ENCODE results near the gene ANO1. TPM values are rescaled to one million over a fixed set of nuclear protein-coding genes. Genes with fewer than 3 reads are reported as not detected.

ANO1 gene
- total and polyA plus RNA-seq, 2 of the 8 experiments (the other 6 are each of a cell fraction or from before 2014, with no cell fraction given) = 4.7 to 5.0 TPM

- WGBS, 2 experiments (ENCODE audit: extremely low coverage in 1 of 2, insufficient coverage in 1 of 2, insufficient read length in 1 of 2, insufficient replicate concordance in 2 of 2, low coverage in 1 of 2, low lambda C conversion rate in 2 of 2, missing lambda C conversion rate in 1 of 2) = 84% methylated on average over 14 of the region's 14 CpGs; no CpG with 5 or more reads in 1 of the 2 experiments
- no peak overlapping the region for H3K23ac ChIP-seq (ENCODE audit: insufficient read length)
- H4K8ac ChIP-seq (ENCODE audit: extremely low read depth, insufficient read depth, low read length) = no peak overlapping the region; the same call in 1 of the 2 replicates
- H3K18ac ChIP-seq (ENCODE audit: extremely low read depth, low read length) = no peak overlapping the region
- FAIRE-seq = no peak
- no peak overlapping the region for H4K91ac ChIP-seq (replicated peaks; ENCODE audit: insufficient read length, low read length)
- H3K4me1 ChIP-seq (replicated peaks in 1 of 4; ENCODE audit: control insufficient read depth in 3 of 4, insufficient read depth in 4 of 4, low read length in 3 of 4) = peaks cover 0 to 25% (median 8%) of the 10 kb centered on the region in 4 experiments; a peak in 5 of 7 replicates
- no peak overlapping the region for H3K4ac ChIP-seq (replicated peaks; ENCODE audit: insufficient read length, low read depth, low read length)
- H2BK20ac ChIP-seq (ENCODE audit: low read length) = no peak overlapping the region
- no peaks in the 10 kb centered on the region for H4K20me1 ChIP-seq (replicated peaks in 1 of 2; ENCODE audit: control insufficient read depth in 1 of 2, insufficient read depth in 2 of 2, low read length in 2 of 2)
- POLR2A ChIA-PET (ENCODE audit: partially characterized antibody) = no interaction called here
- no peak overlapping the region for H2AFZ ChIP-seq (ENCODE audit: low read length)
- H3K27me3 ChIP-seq (replicated peaks in 1 of 4; ENCODE audit: control insufficient read depth in 3 of 4, extremely low read depth in 1 of 4, insufficient read depth in 3 of 4, low read length in 3 of 4) = peaks cover 0 to 18% (median 5%) of the 10 kb centered on the region in 4 experiments; a peak in 5 of 7 replicates
- H2BK120ac ChIP-seq (replicated peaks; ENCODE audit: low read depth, low read length) = no peak overlapping the region
- no peaks in the 10 kb centered on the region for H3K79me2 ChIP-seq (ENCODE audit: control insufficient read depth in 1 of 2, insufficient read depth in 2 of 2, low read length in 2 of 2)
- no peak overlapping the region for H3K56ac ChIP-seq (replicated peaks; ENCODE audit: insufficient read length, low read depth, low read length)
- no peak for DNase-seq (ENCODE audit: low read depth in 1 of 2, low spot score in 2 of 2)
- no peak overlapping the region for H2BK12ac ChIP-seq (ENCODE audit: low read depth, low read length)
- no peak overlapping the region for H2AK5ac ChIP-seq (ENCODE audit: low read depth, low read length)
- no peak overlapping the region for H3K14ac ChIP-seq (ENCODE audit: insufficient read length)
- H3K4me2 ChIP-seq (ENCODE audit: insufficient read depth in 1 of 2, low read depth in 2 of 2, low read length in 2 of 2) = no peak overlapping the region; a peak in 1 of 4 replicates
- H3K4me3 ChIP-seq (ENCODE audit: extremely low read depth in 1 of 4, insufficient read depth in 2 of 4, low read depth in 3 of 4, low read length in 4 of 4) = no peak overlapping the region
- H3K9me3 ChIP-seq (ENCODE audit: insufficient read depth in 2 of 2, low read depth in 1 of 2, low read length in 1 of 2) = no peaks in the 10 kb centered on the region
- no peaks in the 10 kb centered on the region for H3K79me1 ChIP-seq (ENCODE audit: low read depth, low read length)
- no peak overlapping the region for H3K9ac ChIP-seq (replicated peaks in 1 of 4; ENCODE audit: extremely low read depth in 1 of 4, low read depth in 3 of 4, low read length in 3 of 4)
- no peak overlapping the region for H4K5ac ChIP-seq (ENCODE audit: insufficient read length, low read depth, low read length)
- H2BK5ac ChIP-seq (ENCODE audit: low read depth, low read length) = no peak overlapping the region
- CTCF ChIA-PET (ENCODE audit: partially characterized antibody) = interaction anchor here (1.2 to 3.0 kb wide), 4 partner anchors 8 to 234 kb away, joined by 3 to 11 read pairs (median 7); no protein-coding TSS in a partner anchor
- H2BK15ac ChIP-seq (ENCODE audit: low read length) = no peak overlapping the region
- H3K27ac ChIP-seq (ENCODE audit: low read depth, low read length) = no peak overlapping the region
- H3K23me2 ChIP-seq (ENCODE audit: low read depth, low read length) = no peaks in the 10 kb centered on the region
- no peaks in the 10 kb centered on the region for H3K36me3 ChIP-seq (ENCODE audit: control insufficient read depth in 2 of 4, insufficient read depth in 4 of 4, low read length in 3 of 4)
- TF ChIP-seq PHF8 (conservative IDR thresholded peaks at IDR 0.05; ENCODE audit: low read depth, low read length) = no peak
- TF ChIP-seq SP1 (IDR thresholded peaks at IDR 0.05; ENCODE audit: low read depth, low read length) = no peak
- no peak for TF ChIP-seq KDM1A (IDR thresholded peaks at IDR 0.05; ENCODE audit: borderline replicate concordance, low read length)
- no peak for TF ChIP-seq SIX5 (IDR thresholded peaks at IDR 0.05; ENCODE audit: low read depth, low read length)
- TF ChIP-seq JUN (IDR thresholded peaks at IDR 0.05; ENCODE audit: low read depth, low read length) = no peak
- TF ChIP-seq NRF1 (IDR thresholded peaks at IDR 0.05; ENCODE audit: low read depth, low read length) = no peak
- TF ChIP-seq USF2 (IDR thresholded peaks at IDR 0.05; ENCODE audit: low read length) = no peak
- TF ChIP-seq POLR2AphosphoS5 (IDR thresholded peaks at IDR 0.05; ENCODE audit: low read depth, low read length) = no peak
- TF ChIP-seq TEAD4 (IDR thresholded peaks at IDR 0.05; ENCODE audit: low read depth, low read length) = no peak
Measured at GRCh38 chr11:70146895-70147520, 68.9 kb downstream of the ANO1 start.
